K562 (cell line): ENCODE results near the gene DEDD2. TPM values are rescaled to one million over a fixed set of nuclear protein-coding genes. Genes with fewer than 3 reads are reported as not detected.

Experiments used
- CBFA2T2 ChIP-seq: fragments of 450-650 bp; conservative IDR thresholded peaks from 2 replicates; pipeline ENCODE4 v1.6.1; 2017; ENCODE audit warnings: mild to moderate bottlenecking
- CBFB ChIP-seq: sonication (generic); formaldehyde crosslinking; IDR thresholded peaks from 2 replicates; pipeline ENCODE4 v1.4.0; 2020; ENCODE audit warnings: mild to moderate bottlenecking, missing genetic modification reagents
- ESRRA ChIP-seq: fragments of 450-650 bp; IDR thresholded peaks from 2 replicates; pipeline ENCODE4 v1.6.1; 2014; ENCODE audit warnings: low read depth, mild to moderate bottlenecking, moderate library complexity, borderline replicate concordance
- GATA2 ChIP-seq: sonication (generic); formaldehyde crosslinking; IDR thresholded peaks from 2 replicates; pipeline ENCODE4 v1.4.0; 2020; ENCODE audit warnings: mild to moderate bottlenecking, missing genetic modification reagents
- HDAC8 ChIP-seq: fragments of 450-650 bp; IDR thresholded peaks from 2 replicates; pipeline ENCODE4 v1.6.1; 2016; ENCODE audit warnings: mild to moderate bottlenecking, missing genetic modification characterization, moderate library complexity, missing compliant biosample characterization
- HMG20A ChIP-seq: fragments of 450-650 bp; formaldehyde crosslinking; conservative IDR thresholded peaks from 2 replicates; pipeline ENCODE4 v1.4.0; 2020; ENCODE audit warnings: mild to moderate bottlenecking, mixed read lengths
- L3MBTL2 ChIP-seq: fragments of 450-650 bp; IDR thresholded peaks from 2 replicates; pipeline ENCODE4 v1.6.1; 2016; ENCODE audit warnings: mild to moderate bottlenecking, moderate library complexity
- NFATC3 ChIP-seq: fragments of 450-650 bp; IDR thresholded peaks from 2 replicates; pipeline ENCODE4 v1.6.1; 2017; ENCODE audit warnings: mild to moderate bottlenecking
- NFIC ChIP-seq: fragments of 450-650 bp; IDR thresholded peaks from 2 replicates; pipeline ENCODE4 v1.6.1; 2017; ENCODE audit warnings: mild to moderate bottlenecking, inconsistent platforms
- PRDM10 ChIP-seq: fragments of 450-650 bp; IDR thresholded peaks from 2 replicates; pipeline ENCODE4 v1.6.1; 2018; ENCODE audit not compliant: partially characterized antibody
- PURB ChIP-seq: sonication (generic); formaldehyde crosslinking; IDR thresholded peaks from 2 replicates; pipeline ENCODE4 v1.9.0; 2021; ENCODE audit warnings: low read depth, mild to moderate bottlenecking, missing genetic modification reagents
- SAFB ChIP-seq: fragments of 200-400 bp; formaldehyde crosslinking; IDR thresholded peaks from 2 replicates; pipeline ENCODE4 v1.6.1; 2017; ENCODE audit warnings: low read depth, low read length, borderline replicate concordance
- SNIP1 ChIP-seq: fragments of 450-650 bp; IDR thresholded peaks from 2 replicates; pipeline ENCODE4 v1.7.1; 2017; ENCODE audit warnings: low read depth, mild to moderate bottlenecking
- ZFX ChIP-seq: sonication (generic); formaldehyde crosslinking; IDR thresholded peaks from 2 replicates; pipeline ENCODE4 v1.8.0; 2022; ENCODE audit warnings: mild to moderate bottlenecking, missing genetic modification reagents, moderate library complexity
- polyA plus RNA-seq, 8 experiments: library from polyadenylated mRNA; depleted of rRNA in 4 of 8; stranded (reverse) in 5 of 8; unstranded in 3 of 8; fragments of >200 nt; fragmentation: Nextera tagmentation in 2 of 8; fragmentation: Illumina TruSeq in 1 of 8; extraction: Ambion mirVana in 2 of 8; extraction: Trizol in 1 of 8; gene quantifications; 2 replicates each; pipeline versions ENCODE4 v1.2.1 to v1.2.3, GENCODE V29; 2011 to 2014; ENCODE audit warnings: inconsistent platforms in 1 of 8, missing spikeins in 1 of 8
- total RNA-seq, 7 experiments: library from RNA; depleted of rRNA in 6 of 7; stranded (reverse); fragments of >200 nt in 6 of 7; fragmentation: Illumina TruSeq in 2 of 7; extraction: Trizol in 2 of 7; gene quantifications; 2 replicates each; pipeline versions ENCODE4 v1.2.1 to v1.2.3, GENCODE V29; 2011 to 2021; ENCODE audit warnings: low replicate concordance in 1 of 7
- TF ChIP-seq, protein P1 (sequence below): fragments of 150-350 bp; IDR thresholded peaks from 2 replicates; pipeline ENCODE4 v1.6.1; 2014; ENCODE audit warnings: low read depth, mild to moderate bottlenecking, low read length, borderline replicate concordance
- TF ChIP-seq, protein P2 (sequence below): sonication (generic); formaldehyde crosslinking; IDR thresholded peaks from 2 replicates; pipeline ENCODE4 v1.8.1; 2023; ENCODE audit warnings: mild to moderate bottlenecking, missing genetic modification reagents
- TF ChIP-seq, protein P3 (sequence below): fragments of 250-450 bp; sonication (Bioruptor Pico); IDR thresholded peaks from 2 replicates; pipeline ENCODE4 v1.8.0; 2022; ENCODE audit warnings: moderate library complexity, mild to moderate bottlenecking, inconsistent platforms

DEDD2 gene
- total and polyA plus RNA-seq, 9 of the 15 experiments (the other 6 are each of a cell fraction or from before 2014, with no cell fraction given), result 4.3 to 43.0 (median 29.2) TPM

DNA sequence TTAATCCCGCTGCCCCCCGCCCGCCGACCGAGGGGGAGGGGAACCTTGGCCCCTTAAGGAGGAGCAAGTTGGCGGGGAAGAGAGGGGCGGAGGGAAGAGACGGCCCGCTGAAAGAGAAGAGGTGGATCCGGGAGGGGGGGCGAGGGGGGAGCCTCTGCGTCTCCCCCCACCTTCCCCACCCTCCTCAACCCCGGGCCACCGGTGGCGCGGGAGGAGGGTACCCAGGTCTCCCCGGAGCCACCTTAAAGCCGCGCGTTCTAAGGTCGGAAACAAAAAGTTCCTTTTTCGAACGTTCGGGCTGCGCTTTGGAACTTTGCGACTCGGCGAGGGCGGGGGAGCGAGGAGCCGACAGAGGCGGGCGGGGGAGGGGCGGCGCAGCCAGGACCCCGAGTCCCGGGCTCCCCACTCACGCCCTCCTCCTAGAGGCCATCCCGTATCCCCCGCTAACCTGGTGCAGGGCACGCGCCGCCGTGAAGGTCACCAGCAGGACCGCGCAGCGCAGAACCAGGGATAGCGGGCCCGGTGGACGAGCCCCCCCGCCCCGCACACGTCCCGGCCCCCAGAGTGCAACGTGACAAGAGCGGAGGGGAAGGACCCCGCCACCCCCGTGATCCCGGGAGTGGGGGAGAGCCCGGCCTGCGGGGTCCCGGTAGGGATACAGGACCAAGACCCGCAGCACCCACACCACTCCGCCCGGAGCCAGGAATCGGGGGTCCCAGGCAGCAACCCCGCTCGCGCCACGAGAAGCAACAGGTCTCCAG lies 36.8 kb upstream of the DEDD2 start (continued):
- no peak for TF ChIP-seq PRDM10
- TF ChIP-seq ESRRA, result no peak; the same call in 1 of the 2 replicates
- TF ChIP-seq SNIP1, result no peak
- no peak for TF ChIP-seq HDAC8
- TF ChIP-seq NFIC, result no peak
- no peak for TF ChIP-seq PURB
- no peak for TF ChIP-seq CBFB (CRISPR knock-in tag)
- no peak for TF ChIP-seq L3MBTL2
- TF ChIP-seq HMG20A (CRISPR knock-in tag), result no peak
- no peak for TF ChIP-seq CBFA2T2
- TF ChIP-seq, protein P1, sequence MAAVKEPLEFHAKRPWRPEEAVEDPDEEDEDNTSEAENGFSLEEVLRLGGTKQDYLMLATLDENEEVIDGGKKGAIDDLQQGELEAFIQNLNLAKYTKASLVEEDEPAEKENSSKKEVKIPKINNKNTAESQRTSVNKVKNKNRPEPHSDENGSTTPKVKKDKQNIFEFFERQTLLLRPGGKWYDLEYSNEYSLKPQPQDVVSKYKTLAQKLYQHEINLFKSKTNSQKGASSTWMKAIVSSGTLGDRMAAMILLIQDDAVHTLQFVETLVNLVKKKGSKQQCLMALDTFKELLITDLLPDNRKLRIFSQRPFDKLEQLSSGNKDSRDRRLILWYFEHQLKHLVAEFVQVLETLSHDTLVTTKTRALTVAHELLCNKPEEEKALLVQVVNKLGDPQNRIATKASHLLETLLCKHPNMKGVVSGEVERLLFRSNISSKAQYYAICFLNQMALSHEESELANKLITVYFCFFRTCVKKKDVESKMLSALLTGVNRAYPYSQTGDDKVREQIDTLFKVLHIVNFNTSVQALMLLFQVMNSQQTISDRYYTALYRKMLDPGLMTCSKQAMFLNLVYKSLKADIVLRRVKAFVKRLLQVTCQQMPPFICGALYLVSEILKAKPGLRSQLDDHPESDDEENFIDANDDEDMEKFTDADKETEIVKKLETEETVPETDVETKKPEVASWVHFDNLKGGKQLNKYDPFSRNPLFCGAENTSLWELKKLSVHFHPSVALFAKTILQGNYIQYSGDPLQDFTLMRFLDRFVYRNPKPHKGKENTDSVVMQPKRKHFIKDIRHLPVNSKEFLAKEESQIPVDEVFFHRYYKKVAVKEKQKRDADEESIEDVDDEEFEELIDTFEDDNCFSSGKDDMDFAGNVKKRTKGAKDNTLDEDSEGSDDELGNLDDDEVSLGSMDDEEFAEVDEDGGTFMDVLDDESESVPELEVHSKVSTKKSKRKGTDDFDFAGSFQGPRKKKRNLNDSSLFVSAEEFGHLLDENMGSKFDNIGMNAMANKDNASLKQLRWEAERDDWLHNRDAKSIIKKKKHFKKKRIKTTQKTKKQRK, result no peak
- no peak for TF ChIP-seq SAFB
- TF ChIP-seq GATA2 (CRISPR knock-in tag), result no peak
- no peak; the same call in none of the 2 replicates for TF ChIP-seq ZFX (CRISPR knock-in tag)
- TF ChIP-seq, protein P2, sequence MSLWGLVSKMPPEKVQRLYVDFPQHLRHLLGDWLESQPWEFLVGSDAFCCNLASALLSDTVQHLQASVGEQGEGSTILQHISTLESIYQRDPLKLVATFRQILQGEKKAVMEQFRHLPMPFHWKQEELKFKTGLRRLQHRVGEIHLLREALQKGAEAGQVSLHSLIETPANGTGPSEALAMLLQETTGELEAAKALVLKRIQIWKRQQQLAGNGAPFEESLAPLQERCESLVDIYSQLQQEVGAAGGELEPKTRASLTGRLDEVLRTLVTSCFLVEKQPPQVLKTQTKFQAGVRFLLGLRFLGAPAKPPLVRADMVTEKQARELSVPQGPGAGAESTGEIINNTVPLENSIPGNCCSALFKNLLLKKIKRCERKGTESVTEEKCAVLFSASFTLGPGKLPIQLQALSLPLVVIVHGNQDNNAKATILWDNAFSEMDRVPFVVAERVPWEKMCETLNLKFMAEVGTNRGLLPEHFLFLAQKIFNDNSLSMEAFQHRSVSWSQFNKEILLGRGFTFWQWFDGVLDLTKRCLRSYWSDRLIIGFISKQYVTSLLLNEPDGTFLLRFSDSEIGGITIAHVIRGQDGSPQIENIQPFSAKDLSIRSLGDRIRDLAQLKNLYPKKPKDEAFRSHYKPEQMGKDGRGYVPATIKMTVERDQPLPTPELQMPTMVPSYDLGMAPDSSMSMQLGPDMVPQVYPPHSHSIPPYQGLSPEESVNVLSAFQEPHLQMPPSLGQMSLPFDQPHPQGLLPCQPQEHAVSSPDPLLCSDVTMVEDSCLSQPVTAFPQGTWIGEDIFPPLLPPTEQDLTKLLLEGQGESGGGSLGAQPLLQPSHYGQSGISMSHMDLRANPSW (CRISPR knock-in tag), result no peak
- TF ChIP-seq NFATC3, result no peak
- TF ChIP-seq, protein P3, sequence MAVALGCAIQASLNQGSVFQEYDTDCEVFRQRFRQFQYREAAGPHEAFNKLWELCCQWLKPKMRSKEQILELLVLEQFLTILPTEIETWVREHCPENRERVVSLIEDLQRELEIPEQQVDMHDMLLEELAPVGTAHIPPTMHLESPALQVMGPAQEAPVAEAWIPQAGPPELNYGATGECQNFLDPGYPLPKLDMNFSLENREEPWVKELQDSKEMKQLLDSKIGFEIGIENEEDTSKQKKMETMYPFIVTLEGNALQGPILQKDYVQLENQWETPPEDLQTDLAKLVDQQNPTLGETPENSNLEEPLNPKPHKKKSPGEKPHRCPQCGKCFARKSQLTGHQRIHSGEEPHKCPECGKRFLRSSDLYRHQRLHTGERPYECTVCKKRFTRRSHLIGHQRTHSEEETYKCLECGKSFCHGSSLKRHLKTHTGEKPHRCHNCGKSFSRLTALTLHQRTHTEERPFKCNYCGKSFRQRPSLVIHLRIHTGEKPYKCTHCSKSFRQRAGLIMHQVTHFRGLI (CRISPR knock-in tag), result no peak
